GM12873 (cell line): Measurements from ENCODE around the gene RRAS2.

Experiments used
- CTCF ChIP-seq: IDR thresholded peaks from 2 replicates; pipeline ENCODE4 v1.5.1; 2012; ENCODE audit warnings: low read depth, mild to moderate bottlenecking, moderate library complexity, low read length, control low read depth; ENCODE audit not compliant: insufficient read depth; ENCODE audit errors: missing control alignments

The RRAS2 gene

DNA sequence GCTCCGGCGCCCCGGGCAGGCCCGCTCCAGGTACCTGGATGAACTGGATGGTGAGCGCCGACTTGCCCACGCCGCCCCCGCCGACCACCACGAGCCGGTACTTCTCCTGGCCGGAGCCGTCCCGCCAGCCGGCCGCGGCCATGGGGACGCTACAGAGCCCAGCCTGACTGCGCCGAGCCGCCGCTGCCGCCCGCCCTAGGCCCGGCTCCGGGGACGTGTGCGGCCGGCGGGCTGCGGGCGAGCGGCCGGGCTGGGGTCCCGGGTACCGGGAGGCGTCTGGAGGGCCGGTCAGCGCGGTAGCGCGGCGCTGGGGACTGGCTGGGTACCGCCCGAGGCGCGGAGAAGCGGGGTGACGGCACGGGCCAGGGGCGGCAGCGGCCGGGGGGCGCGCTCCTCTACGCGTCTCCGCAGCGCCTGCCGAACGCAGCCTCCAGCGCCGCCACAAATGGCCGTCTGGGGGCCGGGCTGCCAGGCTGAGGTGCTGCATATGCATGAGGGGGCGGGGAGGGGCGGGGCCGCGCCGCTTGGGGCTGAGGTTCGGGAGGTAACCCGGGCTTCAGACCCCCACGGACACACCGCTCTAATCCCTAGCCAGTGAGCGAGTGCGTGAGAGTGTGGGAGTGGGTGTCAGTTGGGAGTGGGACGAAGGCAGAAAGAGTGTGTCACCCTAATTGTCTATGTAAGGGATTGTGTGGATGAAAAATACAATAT, at the start of gene RRAS2:
Gene RRAS2, minus strand, starts transcription at position 455 of the 711 bp plus-strand sequence. Its CDS starts 313 bp downstream, at position 142.
- peak; percentile 22 for TF ChIP-seq CTCF

DNA sequence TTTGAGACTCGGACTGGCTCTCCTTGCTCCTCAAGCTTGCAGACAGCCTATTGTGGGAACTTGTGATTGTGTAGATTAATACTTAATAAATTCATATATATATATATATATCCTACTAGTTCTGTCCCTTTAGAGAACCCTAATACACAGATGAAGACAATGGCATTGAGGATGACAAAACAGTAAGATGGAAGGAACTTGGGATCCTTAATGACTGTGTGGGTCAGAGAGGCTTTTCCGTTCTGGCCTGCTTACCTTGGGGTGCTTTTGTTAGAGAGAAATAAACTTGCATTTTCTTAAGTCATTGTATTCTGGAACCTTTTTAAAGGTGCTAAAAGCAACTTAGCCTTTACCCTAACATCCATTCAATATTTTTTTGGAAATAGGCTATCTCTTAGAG, 49.6 kb upstream of the RRAS2 start:
- no peak for TF ChIP-seq CTCF

GRCh38 chr11:14399087-14399486, 40.1 kb upstream of the RRAS2 start:
- TF ChIP-seq CTCF = no peak

GRCh38 chr11:14396273-14396672, 37.3 kb upstream of the RRAS2 start:
- TF ChIP-seq CTCF = no peak

- no peak for TF ChIP-seq CTCF
These were observed 34.9 kb upstream of the RRAS2 start for GRCh38 chr11:14393889-14394288.

GRCh38 chr11:14393129-14393528, 34.1 kb upstream of the RRAS2 start:
- no peak for TF ChIP-seq CTCF

DNA sequence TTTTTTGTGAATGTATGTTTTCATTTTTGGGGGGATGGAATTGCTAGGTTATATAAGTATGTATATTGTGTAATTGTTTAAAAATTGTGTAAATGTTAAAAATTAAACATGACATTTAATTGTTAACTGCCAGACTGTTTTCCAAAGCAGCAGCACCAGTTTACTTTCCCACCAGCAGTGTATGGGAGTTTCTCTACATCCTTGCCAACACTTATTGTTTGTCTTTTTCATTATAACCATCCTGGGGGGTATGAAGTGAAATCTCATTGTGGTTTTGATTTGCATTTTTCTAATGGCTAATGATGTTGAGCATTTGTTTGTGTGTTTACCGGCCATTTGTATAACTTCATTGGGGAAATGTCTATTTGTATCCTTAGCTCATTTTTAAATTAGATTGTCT, 31.7 kb upstream of the RRAS2 start:
- TF ChIP-seq CTCF = no peak
